HG03045 (cell line): Measurements from ENCODE around the gene CEP120.
"Not testable (repeated sequence)": the region's sequence is repeated elsewhere in the genome, so short reads cannot be mapped to it uniquely, and the experiment has no call there.

Experiments used
- ATAC-seq: cut with Tn5 transposase; IDR thresholded peaks from one replicate; pipeline ENCODE4 v1.9.1; 2021; ENCODE audit warnings: mild to moderate bottlenecking, moderate library complexity; ENCODE audit not compliant: unreplicated experiment

CEP120 gene

GRCh38 chr5:123439709-123440108 lies 16.5 kb upstream of the CEP120 start:
- ATAC-seq = no peak

- ATAC-seq = no peak
Measured at GRCh38 chr5:123438902-123439301, 15.7 kb upstream of the CEP120 start.

- peak; percentile 88 for ATAC-seq
Measured at GRCh38 chr5:123438244-123438643, 15.0 kb upstream of the CEP120 start.

- ATAC-seq = no peak
Measured at GRCh38 chr5:123436201-123436600, 13.0 kb upstream of the CEP120 start.

GRCh38 chr5:123434796-123435195 lies 11.6 kb upstream of the CEP120 start:
- ATAC-seq = no peak

- no peak for ATAC-seq
Measured at GRCh38 chr5:123433596-123433995, 10.4 kb upstream of the CEP120 start.

GRCh38 chr5:123430441-123430840 lies 7.2 kb upstream of the CEP120 start:
- ATAC-seq = not testable (repeated sequence)

GRCh38 chr5:123429993-123430392 lies 6.8 kb upstream of the CEP120 start:
- no peak for ATAC-seq

- no peak for ATAC-seq
Measured at GRCh38 chr5:123429221-123429954, 6.2 kb upstream of the CEP120 start.

- no peak for ATAC-seq
Measured at GRCh38 chr5:123428521-123429220, 5.5 kb upstream of the CEP120 start.

GRCh38 chr5:123427281-123427680 lies 4.1 kb upstream of the CEP120 start:
- ATAC-seq = no peak

GRCh38 chr5:123425431-123425830 lies 2.2 kb upstream of the CEP120 start:
- no peak for ATAC-seq

GRCh38 chr5:123422433-123423277 lies 548 bp downstream of the CEP120 start:
- ATAC-seq = peak; percentile 23

- ATAC-seq = no peak
Measured at GRCh38 chr5:123421773-123422172, 1.4 kb downstream of the CEP120 start.

GRCh38 chr5:123414974-123415373 lies 8.2 kb downstream of the CEP120 start:
- ATAC-seq = no peak

- ATAC-seq = no peak
Measured at GRCh38 chr5:123412206-123412605, 11.0 kb downstream of the CEP120 start.

GRCh38 chr5:123401999-123402398 lies 21.2 kb downstream of the CEP120 start:
- not testable (repeated sequence) for ATAC-seq

GRCh38 chr5:123401320-123401719 lies 21.9 kb downstream of the CEP120 start:
- ATAC-seq = no peak

- ATAC-seq = not testable (repeated sequence)
Measured at GRCh38 chr5:123400870-123401291, 22.3 kb downstream of the CEP120 start.

GRCh38 chr5:123398058-123398733 lies 25.0 kb downstream of the CEP120 start:
- no peak for ATAC-seq

- no peak for ATAC-seq
Measured at GRCh38 chr5:123397538-123397937, 25.7 kb downstream of the CEP120 start.
